ENCODE measurements around the gene TBC1D2B.

TBC1D2B gene

DNA sequence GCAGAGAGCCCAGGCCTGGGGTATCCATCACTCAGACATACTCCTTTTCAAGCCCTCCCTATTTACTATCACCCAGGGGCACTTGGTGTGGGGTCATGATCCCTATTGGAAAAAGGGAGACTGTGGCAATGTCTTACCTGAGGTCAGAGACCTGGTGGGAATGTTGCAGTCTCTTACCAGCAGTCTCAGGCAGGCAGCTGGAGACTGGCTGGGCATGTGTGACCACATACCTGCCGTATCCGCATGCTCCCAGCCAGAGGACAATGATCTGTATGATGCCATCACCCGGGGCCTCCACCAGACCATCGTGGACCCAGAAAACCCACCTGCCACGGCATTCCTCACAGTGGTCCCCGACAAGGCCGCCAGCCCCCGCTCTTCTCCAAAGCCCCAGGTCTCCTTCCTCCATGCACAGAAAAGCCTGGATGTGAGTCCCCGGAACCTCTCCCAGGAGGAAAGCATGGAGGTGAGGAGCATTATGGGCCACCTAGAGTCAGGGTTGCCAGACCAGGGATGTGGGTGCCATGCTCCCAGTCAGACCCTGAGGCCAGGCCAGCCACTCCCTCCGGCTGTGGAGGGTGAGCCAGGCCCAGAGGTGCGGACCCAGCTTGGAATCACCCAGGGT lies 20.7 kb upstream of the TBC1D2B start:
- in situ Hi-C loops (cut with MboI; ENCODE audit: low sequenced_read_pairs), result no loop called here

GRCh38 chr15:78097667-78098066 lies 20.2 kb upstream of the TBC1D2B start:
- in situ Hi-C loops (cut with MboI; ENCODE audit: low sequenced_read_pairs), result no loop called here

- in situ Hi-C loops (cut with MboI; ENCODE audit: low sequenced_read_pairs), result no loop called here
Measured at GRCh38 chr15:78093242-78094020, 15.9 kb upstream of the TBC1D2B start.

DNA sequence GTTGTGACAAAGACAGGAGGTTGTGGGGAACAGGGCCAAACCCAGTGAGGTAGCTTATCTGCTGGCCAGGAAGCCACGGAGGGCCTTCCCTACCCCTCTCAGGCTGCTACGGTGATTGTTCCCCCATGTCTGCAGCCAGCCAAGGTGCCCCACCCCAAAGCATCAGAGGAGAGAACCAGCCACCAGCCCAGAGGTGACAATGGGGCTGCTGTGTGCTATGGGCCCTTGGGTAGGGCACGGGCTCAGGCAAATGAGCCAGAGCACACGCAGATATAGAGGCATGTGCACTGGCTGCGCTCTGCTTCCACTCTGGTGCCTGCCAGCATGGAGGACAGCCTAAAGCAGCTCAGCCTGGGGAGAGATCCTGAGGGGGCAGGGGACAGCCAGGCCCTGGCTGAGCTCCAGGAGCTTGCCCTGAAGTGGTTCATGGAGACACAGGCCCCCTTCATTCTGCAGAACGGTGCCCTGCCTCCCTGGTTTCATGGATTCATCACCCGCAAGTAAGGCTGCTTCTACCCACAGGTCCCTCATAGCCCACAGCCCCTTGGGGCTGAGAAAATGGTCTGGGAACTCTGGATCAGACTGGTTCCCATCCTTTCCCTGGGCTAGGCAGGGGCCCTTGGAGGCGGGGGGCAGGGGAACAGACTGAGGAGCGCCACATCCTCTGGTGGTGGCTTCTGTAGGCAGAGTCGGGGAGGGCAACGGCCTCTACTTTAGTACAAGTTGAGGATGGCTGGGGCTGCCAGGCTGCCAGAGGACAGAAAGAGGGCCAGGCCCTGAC lies 14.9 kb upstream of the TBC1D2B start, which contains the start of gene SH2D7:
TSS of gene SH2D7 (plus strand) at position 301 of the 781 bp plus-strand sequence. CDS start at position 325, 24 bp downstream.
- in situ Hi-C loops (cut with MboI; ENCODE audit: low sequenced_read_pairs), result no loop called here

- in situ Hi-C loops (cut with MboI; ENCODE audit: low sequenced_read_pairs), result no loop called here
Measured at GRCh38 chr15:78090422-78091063, 13.0 kb upstream of the TBC1D2B start.

- in situ Hi-C loops (cut with MboI; ENCODE audit: low sequenced_read_pairs), result no loop called here
Measured at GRCh38 chr15:78088773-78089080, 11.2 kb upstream of the TBC1D2B start.

DNA sequence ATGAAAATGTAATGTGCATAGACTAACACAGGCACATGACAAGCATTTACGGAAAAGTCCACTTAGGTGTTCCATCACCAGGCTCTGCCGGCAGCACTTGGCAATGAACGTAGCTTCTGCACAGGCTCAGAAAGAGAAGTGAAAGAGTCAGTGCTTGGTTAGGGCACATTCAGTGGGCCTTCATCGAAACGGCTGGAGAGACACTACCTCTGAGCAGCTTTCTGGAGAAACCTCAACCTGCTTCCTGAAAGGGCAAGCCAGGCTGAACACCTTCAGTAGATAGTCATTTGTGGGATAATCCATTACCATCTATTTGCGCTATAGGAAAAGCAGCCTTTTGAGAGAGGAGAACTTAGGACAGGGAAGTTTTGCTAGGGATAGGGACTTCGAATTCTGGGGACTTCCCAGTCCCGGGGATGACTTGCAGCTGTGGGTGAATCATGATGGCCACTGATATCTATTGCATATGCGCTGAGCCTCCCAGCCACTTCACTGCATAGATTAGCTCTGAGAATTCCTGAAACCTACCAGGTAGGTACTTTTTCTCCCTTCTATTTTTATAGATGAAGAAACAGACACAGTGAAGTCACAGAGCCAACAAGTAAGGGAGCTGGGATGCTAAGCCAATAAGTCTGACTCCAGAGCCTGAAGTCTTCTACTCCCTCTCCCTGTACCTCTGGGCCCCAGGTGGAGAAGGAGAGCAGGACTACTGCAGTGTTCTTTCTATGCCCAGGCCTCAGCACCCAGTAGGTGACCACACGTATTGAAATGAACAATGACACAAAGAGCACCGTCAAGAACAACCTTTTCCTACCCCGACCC lies 10.7 kb upstream of the TBC1D2B start:
- in situ Hi-C loops (cut with MboI; ENCODE audit: low sequenced_read_pairs), result no loop called here

- in situ Hi-C loops (cut with MboI; ENCODE audit: low sequenced_read_pairs), result no loop called here
Measured at GRCh38 chr15:78085928-78086327, 8.4 kb upstream of the TBC1D2B start.

DNA sequence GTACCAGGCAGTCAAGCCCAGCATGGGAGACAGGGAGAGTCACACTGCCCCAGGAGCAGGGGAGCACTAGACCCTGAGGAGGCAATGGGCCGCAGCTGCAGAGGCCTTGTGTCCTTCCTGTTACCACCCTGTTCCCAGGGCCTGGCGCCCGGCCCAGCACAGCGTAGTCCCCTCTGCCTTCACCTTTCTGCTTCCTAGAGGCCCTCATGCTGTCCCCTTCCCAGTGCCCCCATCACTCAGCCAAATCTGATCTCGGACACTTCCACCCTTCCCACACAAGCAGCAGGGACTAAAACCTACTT lies 6.9 kb upstream of the TBC1D2B start:
- in situ Hi-C loops (cut with MboI; ENCODE audit: low sequenced_read_pairs), result no loop called here

DNA sequence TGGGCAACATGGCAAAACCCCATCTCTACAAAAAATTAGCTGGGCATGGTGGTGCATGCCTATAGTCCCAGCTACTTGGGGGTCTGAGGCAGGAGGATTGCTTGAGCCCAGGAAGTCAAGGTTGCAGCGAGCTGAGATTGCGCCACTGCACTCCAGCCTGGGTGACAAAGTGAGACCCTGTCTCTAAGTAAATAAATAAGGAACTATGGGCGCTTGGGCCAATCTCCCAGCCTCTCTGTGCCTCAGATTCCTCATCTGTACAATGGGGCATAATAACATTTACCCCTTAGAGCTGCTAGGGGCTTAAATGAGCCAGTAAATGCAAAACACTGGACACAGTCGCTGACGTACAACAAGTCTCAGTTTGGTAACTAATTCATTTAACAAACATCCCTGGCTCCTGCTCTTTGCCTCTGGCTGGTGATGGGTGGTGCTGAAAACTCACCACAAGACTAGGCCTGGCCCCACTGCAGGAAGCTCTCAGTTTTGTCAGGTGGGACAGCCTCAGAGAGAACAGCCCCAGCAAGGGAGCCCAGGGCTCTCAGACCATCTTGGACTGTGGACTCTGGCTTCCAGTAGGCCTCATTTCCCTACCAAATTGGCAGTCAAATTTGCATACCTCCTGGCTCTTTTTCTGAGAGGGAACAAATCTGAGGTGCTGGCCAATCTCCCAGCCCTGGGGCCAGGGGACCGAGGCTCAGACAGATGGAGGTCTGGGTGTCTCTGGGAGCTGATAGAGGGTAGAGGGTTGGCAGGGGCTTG lies 6.4 kb upstream of the TBC1D2B start:
- in situ Hi-C loops (cut with MboI; ENCODE audit: low sequenced_read_pairs), result no loop called here

DNA sequence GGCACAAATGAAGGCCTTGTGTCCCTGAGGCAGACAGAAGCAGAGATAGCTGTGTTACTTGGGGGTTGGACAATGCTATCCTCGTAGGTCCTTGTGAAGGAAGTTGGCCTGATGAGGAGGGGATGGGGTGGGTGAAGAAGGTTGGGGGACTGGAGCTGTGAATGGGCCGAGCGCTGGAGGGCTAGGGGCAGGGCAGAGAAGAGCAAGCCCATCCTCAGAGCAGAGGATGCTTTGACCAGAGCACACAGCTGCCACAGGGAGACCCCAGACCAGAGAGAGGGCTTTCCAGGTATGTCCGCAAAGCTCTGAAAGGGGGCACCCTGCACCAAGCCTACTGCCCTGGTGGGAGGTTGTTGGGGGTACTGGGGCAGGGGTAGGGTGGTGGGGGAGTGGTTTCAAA lies 5.7 kb upstream of the TBC1D2B start:
- in situ Hi-C loops (cut with MboI; ENCODE audit: low sequenced_read_pairs), result no loop called here

DNA sequence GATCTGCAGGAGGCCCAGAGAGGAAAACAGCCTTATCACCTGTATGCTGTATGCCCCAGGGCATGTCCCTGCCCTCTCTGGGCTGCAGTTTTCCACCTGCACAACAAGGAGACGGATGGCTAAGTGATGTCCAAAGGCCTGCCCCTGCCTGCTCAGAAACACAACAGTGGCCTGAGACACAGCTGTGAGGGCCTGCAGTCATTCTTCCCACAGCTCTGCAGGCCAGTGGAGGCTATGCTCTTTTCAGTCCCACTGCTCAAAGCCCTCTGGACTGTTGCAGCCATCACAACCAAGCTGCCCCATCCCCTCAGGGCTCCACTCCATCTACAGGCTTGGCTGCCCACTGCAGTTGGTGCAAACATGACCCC lies 5.2 kb upstream of the TBC1D2B start:
- in situ Hi-C loops (cut with MboI; ENCODE audit: low sequenced_read_pairs), result no loop called here

GRCh38 chr15:78082106-78082742 lies 4.7 kb upstream of the TBC1D2B start:
- in situ Hi-C loops (cut with MboI; ENCODE audit: low sequenced_read_pairs), result no loop called here

DNA sequence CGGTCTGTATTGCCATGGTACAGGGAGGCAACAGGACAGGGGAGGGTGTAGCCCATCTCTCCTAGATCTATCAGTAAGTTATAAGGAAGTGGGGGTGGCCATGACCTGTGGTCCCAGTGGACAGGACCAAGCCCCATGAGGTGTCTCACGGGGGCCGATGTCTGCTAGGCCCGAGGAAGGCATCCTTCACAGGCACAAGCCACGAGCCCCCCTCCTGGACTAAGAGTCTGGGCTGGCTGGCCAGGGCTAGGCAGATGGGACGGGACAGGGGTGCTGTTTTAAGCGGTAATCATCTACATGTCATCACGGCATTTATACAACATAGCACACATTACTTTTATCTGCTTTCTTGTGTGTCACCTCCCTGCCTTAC lies 2.6 kb upstream of the TBC1D2B start:
- in situ Hi-C loops (cut with MboI; ENCODE audit: low sequenced_read_pairs), result no loop called here

DNA sequence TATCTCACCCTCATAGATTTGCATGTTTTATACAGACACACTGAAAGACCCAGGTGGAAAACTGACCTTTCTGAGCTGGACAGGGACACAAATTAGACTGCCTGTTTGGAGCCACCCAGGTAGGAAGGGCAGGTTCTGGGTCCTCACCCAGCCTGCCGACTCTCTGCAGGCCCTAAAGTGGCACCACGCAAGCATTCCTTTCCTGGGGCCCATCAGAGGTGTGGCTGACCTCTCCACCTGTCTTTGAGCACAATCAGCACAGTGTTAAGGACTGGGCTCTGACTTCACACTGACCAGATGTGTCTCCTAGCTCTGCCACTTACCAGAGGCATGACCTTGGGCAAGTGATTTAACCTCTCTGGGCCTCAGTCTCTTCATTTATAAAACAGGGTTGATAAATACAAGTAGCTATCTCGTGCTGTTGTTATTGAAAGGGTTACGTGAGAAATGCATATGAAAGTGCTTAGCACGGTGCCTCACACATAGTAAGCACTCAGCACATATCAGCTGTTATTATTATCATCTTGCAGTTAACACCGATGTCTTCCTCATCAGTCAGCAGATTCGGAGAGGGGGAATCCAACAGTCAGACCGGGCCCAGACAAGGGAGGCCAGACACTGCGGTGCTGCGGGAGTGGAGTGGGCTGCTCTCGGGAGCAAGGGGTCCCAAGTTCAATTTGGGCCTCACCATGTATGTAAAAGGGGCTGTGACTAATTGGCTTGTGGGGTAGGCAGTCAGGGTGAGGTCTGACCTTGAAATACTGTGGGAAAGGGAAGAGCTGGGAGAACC lies 2.0 kb upstream of the TBC1D2B start:
- in situ Hi-C loops (cut with MboI; ENCODE audit: low sequenced_read_pairs), result no loop called here

GRCh38 chr15:78077871-78078210 lies 330 bp upstream of the TBC1D2B start:
- in situ Hi-C loops (cut with MboI; ENCODE audit: low sequenced_read_pairs), result no loop called here

- in situ Hi-C loops (cut with MboI; ENCODE audit: low sequenced_read_pairs), result no loop called here
Measured at GRCh38 chr15:78076231-78077052, 1.1 kb downstream of the TBC1D2B start.

Measured in HL-60/S4 treated with retinoic acid at 250 ng/mL for 4 days and 3 days (cell line).